GM12878 (cell line): ENCODE data around the gene DENND1A.

Experiments
- CEBPB ChIP-seq, 2 experiments: fragments of 150-350 bp in 1 of 2; IDR thresholded peaks; 2 replicates each; pipeline ENCODE4 v1.6.1; 2012 to 2014; ENCODE audit warnings: low read depth in 2 of 2, low read length in 2 of 2, borderline replicate concordance in 1 of 2, inconsistent platforms in 1 of 2
- CREB1 ChIP-seq: IDR thresholded peaks from 2 replicates; pipeline ENCODE4 v1.6.1; 2012; ENCODE audit warnings: low read depth, mild to moderate bottlenecking, inconsistent platforms
- CTCF ChIP-seq, 3 experiments: IDR thresholded peaks in 2 of 3; conservative IDR thresholded peaks in 1 of 3; 2 replicates each; pipeline ENCODE4 v1.5.1; 2011; ENCODE audit warnings: low read depth in 3 of 3, low read length in 3 of 3, mild to moderate bottlenecking in 3 of 3, control low read depth in 2 of 3, moderate library complexity in 2 of 3, inconsistent platforms in 1 of 3, mixed read lengths in 1 of 3; ENCODE audit not compliant: control insufficient read depth in 2 of 3, insufficient read depth in 1 of 3; ENCODE audit errors: extremely low read depth in 1 of 3
- MXI1 ChIP-seq: fragments of 150-350 bp; IDR thresholded peaks from 2 replicates; pipeline ENCODE4 v1.6.1; 2011; ENCODE audit warnings: low read depth, mild to moderate bottlenecking, inconsistent platforms, low read length, improper control_type of control experiment
- NFYA ChIP-seq: IDR thresholded peaks from 2 replicates; pipeline ENCODE4 v1.6.1; 2011; ENCODE audit warnings: low read depth, mild to moderate bottlenecking, low read length, improper control_type of control experiment, borderline replicate concordance
- POLR2A ChIP-seq: IDR thresholded peaks from 2 replicates; pipeline ENCODE4 v1.6.1; 2011; ENCODE audit warnings: low read depth, mild to moderate bottlenecking, low read length
- RCOR1 ChIP-seq: conservative IDR thresholded peaks from 2 replicates; pipeline ENCODE4 v1.6.1; 2012; ENCODE audit warnings: low read depth, low read length, improper control_type of control experiment
- SKIL ChIP-seq: fragments of 450-650 bp; IDR thresholded peaks from 2 replicates; pipeline ENCODE4 v1.6.1; 2017; ENCODE audit warnings: mild to moderate bottlenecking, low read depth, inconsistent platforms; ENCODE audit not compliant: poor library complexity, severe bottlenecking
- SP1 ChIP-seq: IDR thresholded peaks from one replicate; pipeline ENCODE4 v1.6.1; 2011; ENCODE audit warnings: low read depth, low read length

GRCh38 chr9:123942542-123942941 is 12.6 kb upstream of the DENND1A start:
- TF ChIP-seq NFYA (no peak), CREB1 (no peak), POLR2A (no peak), CTCF (IDR thresholded peaks at IDR 0.05 in 2 of 3, conservative IDR thresholded peaks at IDR 0.05 in 1 of 3; ENCODE audit: control insufficient read depth in 2 of 3, extremely low read depth in 1 of 3, insufficient read depth in 1 of 3, low read depth in 3 of 3, low read length in 3 of 3) (no peak), MXI1 (no peak), SKIL (no peak), RCOR1 (no peak), SP1 (no peak), CEBPB (IDR thresholded peaks at IDR 0.05; ENCODE audit: borderline replicate concordance in 1 of 2, low read depth in 2 of 2, low read length in 2 of 2) (no peak)
